ENCODE measurements around the gene KDM6B. TPM values are rescaled to one million over a fixed set of nuclear protein-coding genes. Genes with fewer than 3 reads are reported as not detected.
"Not testable (repeated sequence)": the region's sequence is repeated elsewhere in the genome, so short reads cannot be mapped to it uniquely, and the experiment has no call there.

KDM6B gene
- total RNA-seq, 1 donor from 2014 or later: 1.8 TPM

DNA sequence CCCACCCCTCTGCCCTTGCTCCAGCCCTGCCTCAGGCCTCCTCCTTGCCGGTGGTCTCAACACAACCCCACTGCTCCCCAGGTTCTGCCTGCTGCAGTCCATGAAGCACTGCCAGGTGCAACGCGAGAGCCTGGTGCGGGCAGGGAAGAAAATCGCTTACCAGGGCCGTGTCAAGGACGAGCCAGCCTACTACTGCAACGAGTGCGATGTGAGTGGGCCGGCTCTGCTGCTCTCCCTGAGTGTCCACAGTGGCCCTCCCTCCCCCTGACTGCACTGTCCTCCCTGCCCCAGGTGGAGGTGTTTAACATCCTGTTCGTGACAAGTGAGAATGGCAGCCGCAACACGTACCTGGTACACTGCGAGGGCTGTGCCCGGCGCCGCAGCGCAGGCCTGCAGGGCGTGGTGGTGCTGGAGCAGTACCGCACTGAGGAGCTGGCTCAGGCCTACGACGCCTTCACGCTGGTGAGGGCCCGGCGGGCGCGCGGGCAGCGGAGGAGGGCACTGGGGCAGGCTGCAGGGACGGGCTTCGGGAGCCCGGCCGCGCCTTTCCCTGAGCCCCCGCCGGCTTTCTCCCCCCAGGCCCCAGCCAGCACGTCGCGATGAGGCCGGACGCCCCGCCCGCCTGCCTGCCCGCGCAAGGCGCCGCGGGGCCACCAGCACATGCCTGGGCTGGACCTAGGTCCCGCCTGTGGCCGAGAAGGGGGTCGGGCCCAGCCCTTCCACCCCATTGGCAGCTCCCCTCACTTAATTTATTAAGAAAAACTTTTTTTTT is 19.1 kb downstream of the KDM6B start:
- DNase-seq (ENCODE audit: low read depth in 2 of 2): no peak

DNA sequence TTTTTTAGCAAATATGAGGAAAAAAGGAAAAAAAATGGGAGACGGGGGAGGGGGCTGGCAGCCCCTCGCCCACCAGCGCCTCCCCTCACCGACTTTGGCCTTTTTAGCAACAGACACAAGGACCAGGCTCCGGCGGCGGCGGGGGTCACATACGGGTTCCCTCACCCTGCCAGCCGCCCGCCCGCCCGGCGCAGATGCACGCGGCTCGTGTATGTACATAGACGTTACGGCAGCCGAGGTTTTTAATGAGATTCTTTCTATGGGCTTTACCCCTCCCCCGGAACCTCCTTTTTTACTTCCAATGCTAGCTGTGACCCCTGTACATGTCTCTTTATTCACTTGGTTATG is 19.6 kb downstream of the KDM6B start:
- DNase-seq (ENCODE audit: low read depth in 2 of 2): no peak

GRCh38 chr17:7854078-7854777 is 20.2 kb downstream of the KDM6B start:
- DNase-seq (ENCODE audit: low read depth in 2 of 2): no peak

- DNase-seq (ENCODE audit: low read depth in 2 of 2): peak; percentile 34 to 49
Measured at GRCh38 chr17:7854851-7855659, 21.0 kb downstream of the KDM6B start, which contains the start of gene TMEM88. TMEM88 (plus strand) TSS chr17:7855066; CDS start chr17:7855075, 9 bp downstream.

- DNase-seq (ENCODE audit: low read depth in 2 of 2): no peak
Measured at GRCh38 chr17:7855660-7856010, 21.6 kb downstream of the KDM6B start.

DNA sequence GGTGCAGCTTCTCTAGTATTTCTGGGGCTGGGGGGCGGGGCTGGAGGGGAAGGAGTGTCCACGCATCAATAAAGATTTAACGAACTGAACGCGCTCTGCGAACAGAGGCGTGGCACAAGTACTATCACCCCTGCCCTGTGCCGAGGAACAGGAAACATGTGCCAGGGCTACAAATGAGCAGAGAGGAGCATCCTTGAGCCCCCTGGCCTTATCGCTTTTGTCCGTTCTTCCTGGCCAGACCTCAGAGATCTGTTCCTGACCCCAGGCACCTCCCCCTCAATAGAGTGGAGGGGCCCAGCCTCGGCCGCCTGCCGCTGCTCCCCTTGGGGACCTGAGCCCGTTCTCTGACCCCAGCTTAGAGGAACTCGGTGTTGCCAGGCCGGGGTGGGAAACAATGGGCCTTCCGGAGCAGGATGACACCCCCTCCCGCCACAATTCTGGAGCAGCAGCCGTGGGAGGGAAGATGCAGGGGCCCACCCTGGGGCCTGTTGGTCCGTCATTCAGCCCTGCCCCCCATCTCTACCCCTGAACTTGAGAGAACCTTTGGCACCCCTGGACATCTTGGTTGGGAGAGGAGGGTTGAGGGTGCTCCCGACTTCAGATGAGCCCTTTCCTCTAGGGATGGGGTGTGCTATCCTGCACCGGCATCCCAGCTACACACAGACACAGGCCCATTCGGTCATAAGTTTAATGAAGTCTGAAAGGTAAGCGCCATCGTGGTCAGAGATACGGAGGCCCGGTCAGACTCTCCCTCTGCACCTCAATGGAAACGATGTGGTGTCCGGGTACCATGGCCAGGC is 22.2 kb downstream of the KDM6B start:
- DNase-seq (ENCODE audit: low read depth in 2 of 2): peak; percentile 58 to 91

DNA sequence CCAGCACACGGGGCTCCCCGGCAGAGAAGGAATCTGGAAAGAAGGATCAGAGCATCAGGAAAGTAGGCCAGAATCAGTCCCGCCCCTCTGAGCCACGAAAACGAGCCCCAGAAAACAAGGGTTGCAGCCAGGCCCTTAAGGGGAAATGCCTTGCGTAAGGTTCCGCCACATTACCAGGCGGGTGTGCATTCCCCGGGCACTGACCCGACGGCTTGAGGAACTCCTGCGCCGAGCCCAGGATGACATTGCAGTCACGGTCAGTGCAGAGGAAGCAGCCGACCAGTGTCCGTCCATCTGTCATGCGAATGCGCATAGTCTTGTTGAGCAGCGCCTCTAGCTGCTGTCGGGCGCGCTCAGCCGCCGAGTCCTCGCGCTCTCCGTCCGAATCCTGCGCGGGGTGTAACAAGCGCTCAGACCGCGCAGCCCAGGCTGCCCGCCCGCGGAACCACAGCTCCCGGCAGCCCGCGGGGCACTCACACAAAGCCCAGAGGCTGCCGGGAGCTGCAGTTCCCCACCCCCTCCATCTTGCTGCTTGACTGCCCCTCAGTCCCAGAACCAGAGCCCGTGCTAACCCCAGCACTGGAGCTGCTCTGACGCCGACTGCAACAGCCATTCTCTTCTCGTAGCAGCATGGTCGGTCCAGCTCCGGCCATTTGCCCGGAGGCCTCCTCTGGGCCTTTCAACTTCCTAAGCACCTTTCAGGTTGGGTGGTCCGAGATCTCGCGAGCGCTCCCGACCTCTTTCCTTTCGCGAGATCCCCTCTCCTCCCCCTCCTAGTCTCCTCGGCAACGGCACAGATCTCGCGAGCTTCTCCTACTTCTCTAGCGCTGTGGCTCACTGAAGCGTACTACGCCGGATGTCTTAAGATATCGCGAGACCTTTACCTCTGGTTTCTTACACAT is 23.0 kb downstream of the KDM6B start, which contains the start of gene NAA38:
NAA38 (minus strand) TSS at position 749 of the 902 bp plus-strand sequence; CDS start at position 653, 96 bp downstream.
- DNase-seq (ENCODE audit: low read depth in 2 of 2): peak; percentile 99 to 100

DNA sequence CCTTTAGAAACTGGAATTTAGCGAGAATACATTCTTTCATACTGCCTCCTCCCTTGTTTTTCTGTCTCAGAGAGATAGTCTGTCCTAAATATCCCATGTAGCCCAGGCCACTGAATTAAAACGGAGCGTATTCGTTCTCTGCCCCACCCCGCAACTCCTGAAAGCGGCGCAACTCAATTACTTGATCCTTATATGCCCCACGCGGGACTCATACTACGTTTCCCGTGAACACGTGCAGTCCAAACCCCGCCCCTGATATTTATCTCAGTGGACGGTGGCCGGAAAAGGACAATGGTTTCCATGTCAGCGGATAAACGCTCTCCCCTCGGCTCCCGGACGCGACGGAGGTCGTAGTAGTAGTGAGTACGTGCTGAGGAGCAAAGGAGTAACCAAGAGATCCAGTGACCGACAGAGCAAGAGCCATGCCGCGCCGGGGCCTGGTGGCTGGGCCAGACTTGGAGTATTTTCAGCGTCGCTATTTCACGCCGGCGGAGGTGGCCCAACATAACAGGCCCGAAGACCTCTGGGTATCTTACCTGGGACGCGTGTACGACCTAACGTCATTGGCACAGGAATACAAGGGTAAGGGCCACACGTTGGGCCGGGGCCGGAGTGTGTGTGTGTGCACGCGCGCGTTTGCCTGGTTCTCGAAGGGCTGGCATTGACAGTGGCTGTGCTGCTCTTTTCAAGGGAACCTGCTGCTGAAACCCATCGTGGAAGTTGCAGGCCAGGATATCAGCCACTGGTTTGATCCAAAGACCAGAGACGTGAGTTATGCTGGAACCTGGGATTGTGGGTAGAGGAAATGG is 23.9 kb downstream of the KDM6B start, which contains the start of gene CYB5D1:
CYB5D1 (plus strand) TSS at position 291 of the 809 bp plus-strand sequence; CDS start at position 423, 132 bp downstream.
- peak; percentile 95 to 96 for DNase-seq (ENCODE audit: low read depth in 2 of 2)

- DNase-seq (ENCODE audit: low read depth in 2 of 2): peak; percentile 65 to 69
Measured at GRCh38 chr17:7858522-7858810, 24.4 kb downstream of the KDM6B start.

- no peak for DNase-seq (ENCODE audit: low read depth in 2 of 2)
Measured at GRCh38 chr17:7859028-7859427, 25.0 kb downstream of the KDM6B start.

DNA sequence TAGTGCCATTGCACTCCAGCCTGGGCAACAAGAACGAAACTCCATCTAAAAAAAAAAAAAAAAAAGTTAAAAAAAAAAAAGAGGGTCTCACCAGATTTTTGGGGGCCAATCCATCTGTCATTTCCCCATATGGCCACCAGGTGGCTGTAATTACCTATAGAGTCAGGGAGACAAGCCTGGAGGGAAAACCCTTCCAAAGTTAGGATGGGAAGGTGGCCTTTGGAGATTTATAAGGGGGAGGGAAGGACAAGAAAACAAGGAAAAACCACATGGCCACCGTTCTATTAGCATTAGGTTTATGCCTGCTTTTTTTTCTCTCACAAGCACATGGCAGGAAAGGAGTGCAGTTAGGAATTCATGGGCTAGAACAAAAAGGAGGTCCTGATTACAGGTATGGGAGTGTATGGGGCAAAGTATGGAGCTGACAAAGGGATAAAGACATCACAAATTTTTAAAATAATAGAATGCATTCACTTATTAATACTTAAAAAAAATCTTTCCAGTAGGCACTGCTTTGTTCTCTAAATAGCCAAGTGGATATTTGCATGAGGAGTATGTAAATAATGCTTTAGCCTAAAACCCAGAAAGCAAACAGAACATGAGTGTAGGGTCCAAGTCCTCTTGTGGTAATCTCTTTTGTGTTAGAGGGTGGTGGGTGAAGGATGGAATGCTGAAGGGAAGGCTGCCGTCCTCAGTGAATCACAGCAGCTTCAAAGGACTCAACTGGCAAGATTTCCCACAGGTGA is 28.8 kb downstream of the KDM6B start:
- peak; percentile 56 to 62 for DNase-seq (ENCODE audit: low read depth in 2 of 2)

DNA sequence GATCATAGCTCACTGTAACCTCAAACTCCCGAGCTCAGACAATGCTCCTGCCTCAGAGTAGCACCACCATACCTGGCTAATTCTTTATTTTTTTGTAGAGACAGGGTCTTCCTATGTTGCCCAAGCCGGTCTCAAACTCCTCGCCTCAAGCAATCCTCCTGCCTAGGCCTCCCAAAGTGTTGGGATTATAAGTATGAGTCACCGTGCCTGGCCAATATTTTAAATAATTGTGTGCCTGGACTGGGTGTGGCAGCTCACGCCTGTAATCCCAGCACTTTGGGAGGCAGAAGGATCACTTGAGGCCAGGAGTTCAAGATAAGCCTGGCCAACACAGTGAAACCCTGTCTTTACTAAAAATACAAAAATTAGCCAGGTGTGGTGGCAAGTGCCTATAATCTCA is 30.4 kb downstream of the KDM6B start:
- not testable (repeated sequence) for DNase-seq (ENCODE audit: low read depth in 2 of 2)

- DNase-seq (ENCODE audit: low read depth in 2 of 2): no peak
Measured at GRCh38 chr17:7864995-7865650, 31.1 kb downstream of the KDM6B start.

DNA sequence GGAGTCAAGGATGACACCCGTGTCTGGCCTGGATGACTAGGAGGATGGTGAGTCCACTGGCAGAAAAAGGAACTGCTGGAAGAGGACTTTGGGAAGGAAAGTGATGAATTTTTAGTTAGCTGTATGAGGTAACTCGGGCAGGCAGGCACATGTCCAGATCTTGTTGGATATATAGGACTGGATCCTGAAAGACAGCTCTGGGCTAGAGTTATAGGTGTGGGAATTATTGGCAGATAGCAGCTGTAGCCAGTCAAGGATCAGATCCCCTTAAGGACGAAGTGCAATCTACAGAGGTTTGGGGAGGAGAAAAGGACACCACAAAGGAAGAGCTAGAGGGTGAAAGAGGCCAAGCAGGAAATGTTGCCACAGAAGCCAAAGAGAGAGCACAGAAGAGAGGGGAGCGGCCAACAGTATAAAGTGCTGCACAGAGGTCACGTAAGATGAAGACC is 33.9 kb downstream of the KDM6B start:
- no peak for DNase-seq (ENCODE audit: low read depth in 2 of 2)

GRCh38 chr17:7873051-7873450 is 39.0 kb downstream of the KDM6B start:
- DNase-seq (ENCODE audit: low read depth in 2 of 2): no peak

DNA sequence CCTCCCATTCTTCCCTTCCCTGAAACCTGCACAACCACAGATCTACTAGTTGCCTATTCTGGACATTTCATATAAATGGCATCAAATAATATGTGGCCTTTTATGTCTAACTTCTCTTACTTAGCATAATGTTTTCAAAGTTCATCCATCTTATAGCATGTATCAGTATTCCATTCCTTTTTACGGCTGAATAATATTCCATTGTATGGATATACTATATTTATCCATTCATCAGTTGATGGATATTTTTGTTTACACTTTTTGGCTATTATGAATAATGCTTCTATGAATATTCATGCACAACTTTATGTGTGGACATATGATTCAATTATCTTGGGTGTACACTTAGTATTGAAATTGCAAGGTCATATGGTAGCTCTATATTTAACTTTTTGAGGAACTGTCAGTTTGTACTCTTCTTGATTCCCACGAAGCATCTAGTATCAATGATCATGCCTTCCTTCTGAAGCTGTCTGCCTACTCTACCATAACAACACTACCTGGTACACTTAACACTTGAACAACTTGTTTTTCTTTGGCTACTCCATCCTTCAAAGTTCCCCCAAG is 41.9 kb downstream of the KDM6B start:
- no peak for DNase-seq (ENCODE audit: low read depth in 2 of 2)

DNA sequence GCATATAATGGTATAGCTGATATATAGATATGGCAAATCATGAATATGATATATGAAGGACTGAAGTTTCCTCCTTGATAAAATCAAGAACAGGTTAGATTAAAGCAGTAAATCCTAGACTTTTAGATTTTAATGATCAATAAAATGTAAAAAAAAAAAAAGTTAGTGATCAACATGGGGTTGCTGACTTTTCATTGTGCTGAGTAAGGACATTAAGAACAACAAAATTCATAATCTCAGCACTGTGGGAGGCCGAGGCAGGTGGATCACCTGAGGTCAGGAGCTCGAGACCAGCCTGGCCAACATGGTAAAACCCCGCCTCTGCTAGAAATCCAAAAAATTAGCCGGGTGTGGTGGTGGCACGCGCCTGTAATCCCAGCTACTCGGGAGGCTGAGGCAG is 44.2 kb downstream of the KDM6B start:
- no peak for DNase-seq (ENCODE audit: low read depth in 2 of 2)
